ENCODE measurements around the gene SCUBE2.

Gene SCUBE2

GRCh38 chr11:9095421-9095820 is 4.0 kb upstream of the SCUBE2 start:
- TF ChIP-seq CTCF (IDR thresholded peaks at IDR 0.05; ENCODE audit: low read depth, low read length), result peak; percentile 21
- in situ Hi-C loops (cut with HindIII; ENCODE audit: low sequenced_read_pairs), result no loop called here
- no peak for DNase-seq (ENCODE audit: low read depth, low spot score)
- no peak overlapping the region for H3K4me3 ChIP-seq (ENCODE audit: low read depth, low read length)

- no peak for TF ChIP-seq CTCF (IDR thresholded peaks at IDR 0.05; ENCODE audit: low read depth, low read length)
- no peak overlapping the region for H3K4me3 ChIP-seq (ENCODE audit: low read depth, low read length)
- no peak for DNase-seq (ENCODE audit: low read depth, low spot score)
- in situ Hi-C loops (cut with HindIII; ENCODE audit: low sequenced_read_pairs), result no loop called here
Measured at GRCh38 chr11:9094420-9094819, 3.0 kb upstream of the SCUBE2 start.

- peak; percentile 6 for DNase-seq (ENCODE audit: low read depth, low spot score)
Measured at GRCh38 chr11:9092853-9093778, 1.7 kb upstream of the SCUBE2 start.

GRCh38 chr11:9092072-9092471 is 673 bp upstream of the SCUBE2 start:
- H3K4me3 ChIP-seq (ENCODE audit: low read depth, low read length), result no peak overlapping the region
- no peak for TF ChIP-seq CTCF (IDR thresholded peaks at IDR 0.05; ENCODE audit: low read depth, low read length)
- in situ Hi-C loops (cut with HindIII; ENCODE audit: low sequenced_read_pairs), result no loop called here
- no peak for DNase-seq (ENCODE audit: low read depth, low spot score)

More at GRCh38 chr11:9092853-9093778, 1.7 kb upstream of the SCUBE2 start:
- TF ChIP-seq CTCF (IDR thresholded peaks at IDR 0.05; ENCODE audit: low read depth, low read length), result peak; percentile 25
- in situ Hi-C loops (cut with HindIII; ENCODE audit: low sequenced_read_pairs), result no loop called here
- H3K4me3 ChIP-seq (ENCODE audit: low read depth, low read length), result no peak overlapping the region

GRCh38 chr11:9090488-9091043 is 833 bp downstream of the SCUBE2 start:
- H3K4me3 ChIP-seq (ENCODE audit: low read depth, low read length), result peak overlapping the region; percentile 26
- no peak for DNase-seq (ENCODE audit: low read depth, low spot score)
- TF ChIP-seq CTCF (IDR thresholded peaks at IDR 0.05; ENCODE audit: low read depth, low read length), result no peak
- in situ Hi-C loops (cut with HindIII; ENCODE audit: low sequenced_read_pairs), result no loop called here

- TF ChIP-seq CTCF (IDR thresholded peaks at IDR 0.05; ENCODE audit: low read depth, low read length), result no peak
- in situ Hi-C loops (cut with HindIII; ENCODE audit: low sequenced_read_pairs), result no loop called here
- H3K4me3 ChIP-seq (ENCODE audit: low read depth, low read length), result no peak overlapping the region
- no peak for DNase-seq (ENCODE audit: low read depth, low spot score)
Measured at GRCh38 chr11:9089636-9090035, 1.8 kb downstream of the SCUBE2 start.

All from astrocyte of the spinal cord (primary cell).